Retinal pigment epithelial cell (primary cell): ENCODE results near the gene EHBP1.
A peak's percentile ranks its signal among the peaks of the same experiment; 100 is the strongest.

Experiments
- DNase-seq: peaks from one replicate; pipeline ENCODE4 v3.0.0-alpha.2; 2010; ENCODE audit warnings: low read depth
- H3K4me3 ChIP-seq: 2 replicates; pipeline ENCODE4 v1.5.1; 2011; ENCODE audit warnings: mild to moderate bottlenecking, low read length, control low read depth, moderate library complexity
- CTCF ChIP-seq: conservative IDR thresholded peaks from 2 replicates; pipeline ENCODE4 v1.5.1; 2011; ENCODE audit warnings: low read depth, low read length, control low read depth, inconsistent platforms

Gene EHBP1

GRCh38 chr2:62662554-62662953, 43.0 kb upstream of the EHBP1 start:
- no peak for DNase-seq
- no peak overlapping the region for H3K4me3 ChIP-seq
- TF ChIP-seq CTCF: no peak

DNA sequence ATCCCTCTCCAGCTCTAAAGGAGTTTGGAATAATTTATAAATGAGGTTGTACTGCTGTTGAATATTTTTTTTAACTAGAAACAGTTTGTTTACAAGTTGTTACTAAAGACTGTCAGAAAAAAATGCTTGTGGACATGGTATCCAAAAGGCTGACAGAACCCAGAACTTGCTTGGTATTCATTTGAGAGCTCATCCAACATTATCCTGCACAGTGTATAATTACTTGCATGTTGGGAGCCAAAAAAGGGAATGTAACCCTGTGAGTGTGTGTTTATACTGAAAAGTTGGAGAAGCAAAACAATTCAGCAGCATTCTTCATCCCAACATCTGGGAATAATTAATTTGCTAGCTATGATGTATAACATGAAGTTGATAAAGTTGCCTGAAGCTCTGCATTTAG, 42.1 kb upstream of the EHBP1 start:
- no peak for DNase-seq
- H3K4me3 ChIP-seq: no peak overlapping the region
- no peak for TF ChIP-seq CTCF

- no peak overlapping the region for H3K4me3 ChIP-seq
- DNase-seq: no peak
Observed at GRCh38 chr2:62663920-62664795, 41.4 kb upstream of the EHBP1 start.

DNA sequence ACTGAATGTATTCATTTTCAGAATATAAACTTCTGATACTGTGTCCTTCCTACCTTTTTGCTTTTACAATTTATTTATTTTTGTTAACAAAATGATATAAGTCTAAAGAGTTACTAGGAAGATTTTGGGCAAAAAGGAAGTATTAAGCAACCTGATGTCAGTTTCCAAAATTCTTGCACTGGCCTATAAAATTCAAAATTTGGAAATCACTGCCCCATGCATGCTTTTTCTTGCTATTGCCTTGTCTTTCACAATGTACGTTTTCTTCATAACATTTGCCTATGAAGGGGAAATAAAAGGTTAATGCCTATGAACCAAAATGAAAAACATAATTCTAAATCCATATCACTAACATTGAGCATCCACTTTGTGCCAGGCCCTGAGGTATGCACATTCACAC, 40.1 kb upstream of the EHBP1 start:
- no peak for TF ChIP-seq CTCF
- no peak for DNase-seq
- H3K4me3 ChIP-seq: no peak overlapping the region

More at GRCh38 chr2:62663920-62664795, 41.4 kb upstream of the EHBP1 start:
- no peak for TF ChIP-seq CTCF

DNA sequence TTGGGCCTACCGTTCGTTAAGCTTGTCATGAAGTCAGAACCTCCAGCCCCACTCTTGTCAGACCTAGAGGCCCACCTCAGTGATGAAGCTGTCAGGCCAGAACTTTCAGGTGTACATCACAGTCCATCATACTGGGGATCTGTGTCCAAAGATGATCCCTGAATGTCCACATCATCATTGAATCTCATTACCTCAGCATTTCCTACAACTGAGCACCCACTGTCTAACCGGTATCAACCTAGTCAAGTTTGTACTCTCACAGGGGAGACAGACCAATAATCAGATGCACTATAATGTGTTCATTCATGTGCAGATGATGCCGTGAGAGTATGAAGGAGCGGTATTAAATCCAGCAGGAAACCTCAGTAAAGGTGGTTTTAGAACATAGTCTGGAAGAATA, 36.3 kb upstream of the EHBP1 start:
- no peak for DNase-seq

GRCh38 chr2:62672601-62673000, 32.9 kb upstream of the EHBP1 start:
- H3K4me3 ChIP-seq: no peak overlapping the region
- DNase-seq: peak; percentile 85
- no peak for TF ChIP-seq CTCF

More for the DNA sequence above, 36.3 kb upstream of the EHBP1 start:
- TF ChIP-seq CTCF: no peak
- no peak overlapping the region for H3K4me3 ChIP-seq

DNA sequence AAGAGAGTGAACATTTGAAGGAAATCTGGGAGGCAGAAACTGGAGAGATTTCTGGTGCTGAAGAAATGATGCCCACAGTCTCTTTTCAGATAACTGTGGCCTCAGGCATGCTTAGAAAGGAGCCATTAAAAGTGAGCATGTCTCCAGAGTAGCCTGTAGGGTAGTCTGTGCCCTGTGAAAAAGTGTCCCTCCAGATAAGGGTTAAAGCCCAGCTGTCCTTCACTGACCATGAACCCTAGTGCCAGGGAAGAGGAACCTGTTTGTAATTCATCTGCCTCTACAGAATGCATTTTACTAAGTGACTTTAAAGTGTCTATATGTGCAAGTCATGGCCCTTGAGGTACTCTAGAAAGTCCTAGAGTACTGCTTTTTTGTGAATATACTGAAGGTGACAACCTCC, 30.5 kb upstream of the EHBP1 start:
- no peak overlapping the region for H3K4me3 ChIP-seq
- no peak for TF ChIP-seq CTCF
- no peak for DNase-seq
